ENCODE results near the gene TNRC6A. TPM values are rescaled to one million over a fixed set of nuclear protein-coding genes. Genes with fewer than 3 reads are reported as not detected.

TNRC6A gene
- total RNA-seq, 6 donors from 2014 or later: 35.2 to 152 (median 65.3) TPM

DNA sequence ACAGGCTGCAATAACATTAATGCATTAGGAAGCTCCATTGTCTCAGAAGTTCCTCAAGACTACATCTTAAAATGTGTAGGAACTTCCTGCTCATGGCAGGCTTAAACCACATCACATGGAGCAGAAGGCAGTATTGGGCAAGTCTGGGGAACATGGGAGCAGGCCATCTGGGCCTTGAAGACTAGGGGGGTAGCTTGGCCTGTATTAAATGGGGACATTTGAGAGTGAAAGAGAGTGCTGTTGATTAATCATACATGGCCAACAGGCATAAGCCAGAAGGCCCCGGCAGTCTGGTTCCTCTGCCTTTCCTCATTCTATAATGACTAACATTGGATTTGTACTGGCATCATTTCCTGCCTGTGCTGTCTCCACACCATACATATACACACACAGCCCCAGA is 91.1 kb downstream of the TNRC6A start:
- peaks cover 32 to 96% (median 77%) of the 10 kb centered on the region in 4 donors for H3K36me3 ChIP-seq
- no peak for ATAC-seq (ENCODE audit: low FRiP score in 2 of 2)
- WGBS, 2 donors: 48 to 79% methylated on average over 1 of the region's 1 CpG

DNA sequence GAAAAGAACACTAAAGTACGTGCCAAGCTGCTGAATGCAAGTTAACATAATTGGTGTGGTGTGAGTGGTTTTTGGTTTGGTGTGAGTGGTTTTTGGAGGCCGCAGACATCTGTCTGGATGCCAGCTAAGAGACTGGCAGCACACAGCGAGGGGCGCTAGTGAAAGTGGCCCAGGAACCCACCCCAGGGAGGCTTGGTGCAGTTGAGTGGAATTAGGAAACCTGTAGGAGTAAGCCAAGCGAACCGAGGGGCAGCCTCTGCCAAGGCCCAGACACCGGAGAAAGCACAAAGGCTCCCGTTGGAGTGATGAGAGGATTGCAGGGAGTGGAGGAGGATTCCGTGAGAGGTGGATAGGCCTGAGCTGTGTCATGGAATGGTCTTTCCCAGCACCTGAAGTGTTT is 91.7 kb downstream of the TNRC6A start:
- 85 to 87% methylated on average over 9 of the region's 9 CpGs for WGBS, 2 donors
- H3K36me3 ChIP-seq: peaks cover 26 to 94% (median 76%) of the 10 kb centered on the region in 4 donors
- DNase-seq (no peak), ATAC-seq (ENCODE audit: low FRiP score in 2 of 2) (no peak)
- TF ChIP-seq POLR2A (IDR thresholded peaks at IDR 0.05) (no peak), POLR2AphosphoS5 (IDR thresholded peaks at IDR 0.05) (no peak), EP300 (IDR thresholded peaks at IDR 0.05) (no peak)
- TF ChIP-seq, protein P1, sequence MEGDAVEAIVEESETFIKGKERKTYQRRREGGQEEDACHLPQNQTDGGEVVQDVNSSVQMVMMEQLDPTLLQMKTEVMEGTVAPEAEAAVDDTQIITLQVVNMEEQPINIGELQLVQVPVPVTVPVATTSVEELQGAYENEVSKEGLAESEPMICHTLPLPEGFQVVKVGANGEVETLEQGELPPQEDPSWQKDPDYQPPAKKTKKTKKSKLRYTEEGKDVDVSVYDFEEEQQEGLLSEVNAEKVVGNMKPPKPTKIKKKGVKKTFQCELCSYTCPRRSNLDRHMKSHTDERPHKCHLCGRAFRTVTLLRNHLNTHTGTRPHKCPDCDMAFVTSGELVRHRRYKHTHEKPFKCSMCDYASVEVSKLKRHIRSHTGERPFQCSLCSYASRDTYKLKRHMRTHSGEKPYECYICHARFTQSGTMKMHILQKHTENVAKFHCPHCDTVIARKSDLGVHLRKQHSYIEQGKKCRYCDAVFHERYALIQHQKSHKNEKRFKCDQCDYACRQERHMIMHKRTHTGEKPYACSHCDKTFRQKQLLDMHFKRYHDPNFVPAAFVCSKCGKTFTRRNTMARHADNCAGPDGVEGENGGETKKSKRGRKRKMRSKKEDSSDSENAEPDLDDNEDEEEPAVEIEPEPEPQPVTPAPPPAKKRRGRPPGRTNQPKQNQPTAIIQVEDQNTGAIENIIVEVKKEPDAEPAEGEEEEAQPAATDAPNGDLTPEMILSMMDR (IDR thresholded peaks at IDR 0.05): no peak
- H3K4me3 ChIP-seq: no peak overlapping the region
- H3K27me3 ChIP-seq: no peaks in the 10 kb centered on the region
- H3K9me3 ChIP-seq: no peaks in the 10 kb centered on the region
- H3K27ac ChIP-seq: no peak overlapping the region
- H3K4me1 ChIP-seq: peaks cover 0 to 18% (median 4%) of the 10 kb centered on the region in 4 donors

More for the DNA sequence above, 91.1 kb downstream of the TNRC6A start:
- TF ChIP-seq POLR2AphosphoS5 (IDR thresholded peaks at IDR 0.05) (no peak), EP300 (IDR thresholded peaks at IDR 0.05) (no peak), POLR2A (IDR thresholded peaks at IDR 0.05) (no peak)
- TF ChIP-seq, protein P1 (IDR thresholded peaks at IDR 0.05): no peak
- H3K4me1 ChIP-seq: peaks cover 0 to 14% (median 4%) of the 10 kb centered on the region in 4 donors
- no peak overlapping the region for H3K4me3 ChIP-seq
- H3K27me3 ChIP-seq: no peaks in the 10 kb centered on the region
- DNase-seq: no peak
- H3K27ac ChIP-seq: peak overlapping the region in 2 of 4 donors; percentile 11 to 14
- H3K9me3 ChIP-seq: no peaks in the 10 kb centered on the region

DNA sequence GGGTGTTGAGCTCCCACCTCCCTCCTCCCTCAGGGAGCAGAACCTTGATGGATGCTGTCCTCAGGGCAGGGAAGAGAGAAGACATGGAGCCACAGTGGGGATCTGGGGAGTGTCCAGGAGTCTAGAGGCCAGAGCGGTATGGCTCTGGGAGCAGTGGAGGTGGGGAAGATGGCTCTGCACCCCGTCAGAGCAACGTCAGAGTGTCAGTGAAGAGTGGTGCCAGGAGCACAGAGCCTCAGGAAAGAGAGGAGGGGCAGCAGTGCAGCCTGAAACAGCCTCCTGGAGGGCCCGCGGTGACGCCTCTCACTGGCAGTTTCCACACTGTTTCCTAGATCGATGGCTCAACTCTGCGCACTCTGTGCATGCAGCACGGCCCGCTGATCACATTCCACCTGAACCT is 93.1 kb downstream of the TNRC6A start:
- ATAC-seq (ENCODE audit: low FRiP score in 2 of 2) (peak in 1 of 2 donors; percentile 32), DNase-seq (no peak)
- Histone ChIP-seq H3K9me3 (no peaks in the 10 kb centered on the region), H3K4me3 (no peak overlapping the region), H3K4me1 (peaks cover 0 to 18% (median 4%) of the 10 kb centered on the region in 4 donors), H3K27me3 (no peaks in the 10 kb centered on the region), H3K36me3 (peaks cover 18 to 94% (median 65%) of the 10 kb centered on the region in 4 donors), H3K27ac (no peak overlapping the region)
- no peak for TF ChIP-seq POLR2A (IDR thresholded peaks at IDR 0.05)
- TF ChIP-seq POLR2AphosphoS5 (IDR thresholded peaks at IDR 0.05): no peak
- TF ChIP-seq, protein P1 (IDR thresholded peaks at IDR 0.05): no peak
- TF ChIP-seq EP300 (IDR thresholded peaks at IDR 0.05): no peak
- WGBS, 2 donors: 84 to 89% methylated on average over 10 of the region's 10 CpGs

DNA sequence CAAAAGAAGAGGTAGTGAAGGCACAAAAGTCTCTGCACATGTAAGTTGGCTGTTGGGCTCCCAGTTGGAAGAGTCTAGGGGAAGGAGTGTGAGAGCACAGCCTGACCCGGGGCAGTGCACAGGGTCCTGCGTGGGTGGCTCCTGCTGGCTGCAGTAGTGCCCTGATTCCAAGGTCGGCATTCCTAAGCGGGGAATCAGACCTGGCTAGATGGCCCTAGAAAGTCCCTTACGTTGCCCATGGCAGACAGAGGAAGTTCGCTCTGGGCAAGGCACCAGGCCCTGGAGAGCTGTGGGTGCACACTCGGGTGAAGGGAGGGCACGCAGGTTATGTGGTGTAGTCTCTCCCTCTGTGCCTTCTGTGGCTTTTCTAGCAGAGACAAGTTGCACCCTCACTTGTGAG is 93.5 kb downstream of the TNRC6A start:
- peaks cover 0 to 18% (median 4%) of the 10 kb centered on the region in 4 donors for H3K4me1 ChIP-seq
- 83 to 95% methylated on average over 1 to 8 of the region's 8 CpGs for WGBS, 2 donors
- H3K27me3 ChIP-seq: no peaks in the 10 kb centered on the region
- DNase-seq: peak in 1 of 2 donors; percentile 22
- no peak overlapping the region for H3K27ac ChIP-seq
- ATAC-seq (ENCODE audit: low FRiP score in 2 of 2): peak in 1 of 2 donors; percentile 23
- TF ChIP-seq, protein P1 (IDR thresholded peaks at IDR 0.05): no peak
- TF ChIP-seq POLR2AphosphoS5 (IDR thresholded peaks at IDR 0.05) (no peak), EP300 (IDR thresholded peaks at IDR 0.05) (no peak), POLR2A (IDR thresholded peaks at IDR 0.05) (no peak)
- H3K36me3 ChIP-seq: peaks cover 17 to 94% (median 63%) of the 10 kb centered on the region in 4 donors
- no peaks in the 10 kb centered on the region for H3K9me3 ChIP-seq
- no peak overlapping the region for H3K4me3 ChIP-seq

DNA sequence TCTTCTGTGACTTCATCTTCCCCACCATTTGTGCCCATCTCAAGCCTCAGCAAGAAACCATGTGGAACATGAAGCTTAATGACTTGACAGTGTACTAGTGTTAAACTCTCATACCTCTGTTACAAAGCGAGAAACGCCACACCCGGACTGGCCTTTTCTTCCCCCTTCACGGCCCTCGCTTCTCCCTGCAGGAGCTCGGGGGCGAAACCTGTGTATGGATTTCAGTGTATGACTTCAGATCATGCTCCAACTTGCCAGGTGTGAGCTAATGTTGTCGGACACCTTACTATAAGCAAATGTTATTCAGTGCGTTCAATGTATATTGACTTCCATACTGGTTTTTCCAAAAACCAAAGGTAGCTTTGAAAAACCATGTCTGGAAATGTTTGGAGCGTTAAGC is 96.2 kb downstream of the TNRC6A start:
- Histone ChIP-seq H3K27me3 (no peaks in the 10 kb centered on the region), H3K4me1 (peaks cover 0 to 4% (median 0%) of the 10 kb centered on the region in 4 donors), H3K36me3 (peaks cover 12 to 77% (median 47%) of the 10 kb centered on the region in 4 donors), H3K27ac (no peak overlapping the region), H3K4me3 (no peak overlapping the region), H3K9me3 (no peaks in the 10 kb centered on the region)
- DNase-seq (no peak), ATAC-seq (ENCODE audit: low FRiP score in 2 of 2) (no peak)
- TF ChIP-seq EP300 (IDR thresholded peaks at IDR 0.05) (no peak), POLR2A (IDR thresholded peaks at IDR 0.05) (no peak), POLR2AphosphoS5 (IDR thresholded peaks at IDR 0.05) (no peak)
- TF ChIP-seq, protein P1 (IDR thresholded peaks at IDR 0.05): no peak
- WGBS, 2 donors: 75 to 79% methylated on average over 10 of the region's 10 CpGs

All from upper lobe of left lung (tissue), 6 donors.